Measurements from ENCODE around the gene GLI3. TPM values are rescaled to one million over a fixed set of nuclear protein-coding genes. Genes with fewer than 3 reads are reported as not detected.

GLI3 gene
- total RNA-seq, 1 experiment from 2014 or later: 45.0 TPM

DNA sequence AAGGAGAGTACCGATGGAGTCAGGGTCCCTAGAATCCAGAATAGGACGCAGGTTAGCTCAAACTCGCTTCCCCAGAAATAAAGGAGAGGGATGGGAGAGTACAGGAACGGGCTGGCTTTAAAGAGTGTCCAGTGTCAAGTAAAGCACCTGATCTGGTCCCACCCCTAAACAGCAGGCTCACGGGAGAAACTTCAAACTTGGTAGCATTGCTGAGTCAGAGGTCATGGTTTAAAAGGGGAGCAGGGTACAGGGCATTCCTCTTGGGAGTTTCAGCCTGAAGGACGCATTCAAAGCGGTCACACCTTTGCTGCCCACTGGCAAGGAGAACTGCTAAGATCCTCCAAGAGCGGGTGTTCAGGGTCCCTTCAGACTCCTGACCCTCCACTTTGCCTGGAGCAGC lies 140.7 kb downstream of the GLI3 start:
- H3K23ac ChIP-seq (ENCODE audit: insufficient read length, low read depth, low read length): no peak overlapping the region
- DNase-seq: no peak
- TF ChIP-seq, protein P1, sequence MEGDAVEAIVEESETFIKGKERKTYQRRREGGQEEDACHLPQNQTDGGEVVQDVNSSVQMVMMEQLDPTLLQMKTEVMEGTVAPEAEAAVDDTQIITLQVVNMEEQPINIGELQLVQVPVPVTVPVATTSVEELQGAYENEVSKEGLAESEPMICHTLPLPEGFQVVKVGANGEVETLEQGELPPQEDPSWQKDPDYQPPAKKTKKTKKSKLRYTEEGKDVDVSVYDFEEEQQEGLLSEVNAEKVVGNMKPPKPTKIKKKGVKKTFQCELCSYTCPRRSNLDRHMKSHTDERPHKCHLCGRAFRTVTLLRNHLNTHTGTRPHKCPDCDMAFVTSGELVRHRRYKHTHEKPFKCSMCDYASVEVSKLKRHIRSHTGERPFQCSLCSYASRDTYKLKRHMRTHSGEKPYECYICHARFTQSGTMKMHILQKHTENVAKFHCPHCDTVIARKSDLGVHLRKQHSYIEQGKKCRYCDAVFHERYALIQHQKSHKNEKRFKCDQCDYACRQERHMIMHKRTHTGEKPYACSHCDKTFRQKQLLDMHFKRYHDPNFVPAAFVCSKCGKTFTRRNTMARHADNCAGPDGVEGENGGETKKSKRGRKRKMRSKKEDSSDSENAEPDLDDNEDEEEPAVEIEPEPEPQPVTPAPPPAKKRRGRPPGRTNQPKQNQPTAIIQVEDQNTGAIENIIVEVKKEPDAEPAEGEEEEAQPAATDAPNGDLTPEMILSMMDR (conservative IDR thresholded peaks at IDR 0.05): no peak
- H3K27me3 Mint-ChIP-seq (ENCODE audit: low read depth): peaks cover 47% of the 10 kb centered on the region
- H3K79me1 ChIP-seq (ENCODE audit: insufficient read depth, low read depth, low read length, poor library complexity, severe bottlenecking): no peaks in the 10 kb centered on the region
- H3T11ph ChIP-seq (ENCODE audit: low read length): no peak overlapping the region
- H3K18ac ChIP-seq (ENCODE audit: insufficient read length, low read depth, low read length): no peak overlapping the region
- no peak overlapping the region for H2BK5ac ChIP-seq (ENCODE audit: insufficient read length, low read length)
- no peak overlapping the region; a peak in 1 of 7 replicates for H3K27ac Mint-ChIP-seq
- no peak overlapping the region for H3K56ac ChIP-seq (ENCODE audit: insufficient read length, low read depth, low read length)
- H3K27ac ChIP-seq (ENCODE audit: insufficient read length, low read depth, low read length): no peak overlapping the region
- H3K14ac ChIP-seq (ENCODE audit: insufficient read depth, low read length): no peak overlapping the region
- H2BK12ac ChIP-seq (ENCODE audit: insufficient read length, low read depth, low read length): no peak overlapping the region
- no peak overlapping the region for H3K4me3 Mint-ChIP-seq
- no peak overlapping the region for H2BK20ac ChIP-seq (ENCODE audit: low read depth, low read length, poor library complexity, severe bottlenecking)
- WGBS (ENCODE audit: extremely low coverage, insufficient read length, low lambda C conversion rate): no CpG with 5 or more reads among the region's 8 CpGs
- no peak overlapping the region for H2AK5ac ChIP-seq (ENCODE audit: insufficient read length, low read length)
- H3K79me2 ChIP-seq (ENCODE audit: insufficient read depth, low read length): no peaks in the 10 kb centered on the region
- no peak overlapping the region for H4K5ac ChIP-seq (ENCODE audit: insufficient read length, low read depth, low read length)
- H3K4me1 Mint-ChIP-seq: peaks cover 45 to 46% of the 10 kb centered on the region in 2 experiments
- H3K23me2 ChIP-seq (ENCODE audit: insufficient read length, low read depth, low read length, poor library complexity, severe bottlenecking): no peaks in the 10 kb centered on the region
- H3K4ac ChIP-seq (ENCODE audit: low read depth, low read length): no peak overlapping the region
- H2AFZ ChIP-seq (ENCODE audit: low read length): no peak overlapping the region
- H4K20me1 ChIP-seq (ENCODE audit: control insufficient read depth, insufficient read depth, insufficient read length): no peaks in the 10 kb centered on the region
- H2BK15ac ChIP-seq (ENCODE audit: low read depth, low read length): no peak overlapping the region
- H2BK120ac ChIP-seq (ENCODE audit: low read depth, low read length, poor library complexity, severe bottlenecking): no peak overlapping the region
- H3K36me3 Mint-ChIP-seq (ENCODE audit: insufficient read depth in 1 of 3, low read depth in 3 of 3): peaks cover 9 to 13% (median 10%) of the 10 kb centered on the region in 3 experiments
- no peak overlapping the region for H4K8ac ChIP-seq (replicated peaks; ENCODE audit: insufficient read length, low read depth, low read length)
- peaks cover 4% of the 10 kb centered on the region; the same call in 1 of the 2 replicates for H3K4me1 ChIP-seq (ENCODE audit: insufficient read depth, low read length)
- no peak overlapping the region for H3K9ac ChIP-seq (ENCODE audit: extremely low read depth, insufficient read length, low read length)
- H3K9me3 ChIP-seq (ENCODE audit: control insufficient read depth, low read depth, low read length): no peaks in the 10 kb centered on the region
- H3K27me3 ChIP-seq (ENCODE audit: insufficient read depth, low read length): peaks cover 43% of the 10 kb centered on the region
- no peak overlapping the region for H3K4me2 ChIP-seq (ENCODE audit: insufficient read depth, insufficient read length, low read length)
- no peak overlapping the region for H4K91ac ChIP-seq (ENCODE audit: insufficient read length, low read depth, low read length)
- H3K9me3 Mint-ChIP-seq: peaks cover 2 to 8% of the 10 kb centered on the region in 2 experiments; a peak in 3 of 5 replicates
